KBM-7 (cell line): ENCODE measurements around the gene CELF2.
"Not testable (repeated sequence)": the region's sequence is repeated elsewhere in the genome, so short reads cannot be mapped to it uniquely, and the experiment has no call there.

Experiments used
- DNase-seq: peaks from one replicate; pipeline ENCODE4 v3.0.0-alpha.2; 2015
- in situ Hi-C: fragments of 300-500 bp; cut with MboI; formaldehyde crosslinking; loops from 2 replicates; pipeline ENCODE4 v1.14.3; 2020; ENCODE audit warnings: low sequenced_read_pairs, low pct_unique_long_range_greater_than_20kb, mixed read lengths

CELF2 gene

GRCh38 chr10:11177926-11178471 is 160.3 kb downstream of the CELF2 start:
- no peak for DNase-seq
- in situ Hi-C loops: no loop called here

- in situ Hi-C loops: no loop called here
- peak; percentile 99 for DNase-seq
These were observed 161.2 kb downstream of the CELF2 start for GRCh38 chr10:11178606-11179515.

GRCh38 chr10:11179516-11180105 is 161.9 kb downstream of the CELF2 start:
- DNase-seq: no peak
- in situ Hi-C loops: no loop called here

GRCh38 chr10:11180228-11180627 is 162.6 kb downstream of the CELF2 start:
- peak; percentile 96 for DNase-seq
- in situ Hi-C loops: no loop called here

- DNase-seq: no peak
- in situ Hi-C loops: no loop called here
These were observed 164.3 kb downstream of the CELF2 start for GRCh38 chr10:11181978-11182377.

- in situ Hi-C loops: no loop called here
- peak; percentile 44 for DNase-seq
These were observed 165.3 kb downstream of the CELF2 start for GRCh38 chr10:11183015-11183414.

- in situ Hi-C loops: no loop called here
- no peak for DNase-seq
These were observed 166.4 kb downstream of the CELF2 start for GRCh38 chr10:11184093-11184492.

GRCh38 chr10:11185128-11185665 is 167.5 kb downstream of the CELF2 start:
- DNase-seq, in situ Hi-C loops: not testable (repeated sequence)

- in situ Hi-C loops: no loop called here
- no peak for DNase-seq
These were observed 168.7 kb downstream of the CELF2 start for GRCh38 chr10:11186374-11186773.

GRCh38 chr10:11189582-11190376 is 172.1 kb downstream of the CELF2 start:
- DNase-seq: no peak
- in situ Hi-C loops: no loop called here

- in situ Hi-C loops: no loop called here
- no peak for DNase-seq
These were observed 173.5 kb downstream of the CELF2 start for GRCh38 chr10:11191190-11191589.

GRCh38 chr10:11191678-11192077 is 174.0 kb downstream of the CELF2 start:
- in situ Hi-C loops: no loop called here
- DNase-seq: no peak

GRCh38 chr10:11192304-11193000 is 174.8 kb downstream of the CELF2 start:
- no peak for DNase-seq
- in situ Hi-C loops: no loop called here

- DNase-seq: no peak
- in situ Hi-C loops: no loop called here
These were observed 175.4 kb downstream of the CELF2 start for GRCh38 chr10:11193001-11193551.

- in situ Hi-C loops: no loop called here
- peak; percentile 31 for DNase-seq
These were observed 177.4 kb downstream of the CELF2 start for GRCh38 chr10:11194859-11195586.

- in situ Hi-C loops: no loop called here
- no peak for DNase-seq
These were observed 178.0 kb downstream of the CELF2 start for GRCh38 chr10:11195623-11196022.

- in situ Hi-C loops: no loop called here
- no peak for DNase-seq
These were observed 179.6 kb downstream of the CELF2 start for GRCh38 chr10:11197266-11197712.

- DNase-seq: no peak
These were observed 180.2 kb downstream of the CELF2 start for GRCh38 chr10:11197878-11198277.

More at GRCh38 chr10:11197878-11198277, 180.2 kb downstream of the CELF2 start:
- in situ Hi-C loops: no loop called here
